IPS DF 6.9 (cell line): ENCODE measurements around the gene VWA3A.
"Not testable (repeated sequence)": the region's sequence is repeated elsewhere in the genome, so short reads cannot be mapped to it uniquely, and the experiment has no call there.

Experiments
- DNase-seq: peaks from one replicate; pipeline ENCODE4 v3.0.0-alpha.2; 2013; ENCODE audit warnings: low read depth, low spot score
- H3K27ac ChIP-seq: one replicate; pipeline ENCODE4 v1.5.1; 2013; ENCODE audit warnings: low read length, control low read depth
- H3K27me3 ChIP-seq: 2 replicates; pipeline ENCODE4 v1.6.1; 2013; ENCODE audit warnings: mild to moderate bottlenecking, low read length; ENCODE audit not compliant: control insufficient read depth, insufficient read depth
- H3K36me3 ChIP-seq: 2 replicates; pipeline ENCODE4 v1.6.1; 2013; ENCODE audit warnings: low read length; ENCODE audit not compliant: control insufficient read depth, insufficient read depth
- H3K4me1 ChIP-seq: 2 replicates; pipeline ENCODE4 v1.6.1; 2013; ENCODE audit warnings: low read length; ENCODE audit not compliant: control insufficient read depth, insufficient read depth
- H3K4me3 ChIP-seq: 2 replicates; pipeline ENCODE4 v1.5.1; 2013; ENCODE audit warnings: mild to moderate bottlenecking, low read length
- H3K9me3 ChIP-seq: 2 replicates; pipeline ENCODE4 v1.6.1; 2013; ENCODE audit warnings: low read length, inconsistent platforms; ENCODE audit not compliant: control insufficient read depth, insufficient read depth
- WGBS: extraction: QIAGEN DNeasy Blood & Tissue Kit; methylation state at CpG from one replicate; pipeline ENCODE4 v1.1.7; 2013; ENCODE audit warnings: mixed read lengths, missing lambda C conversion rate; ENCODE audit not compliant: insufficient read length, insufficient coverage; 5-methylcytosine and 5-hydroxymethylcytosine counted together

VWA3A gene

GRCh38 chr16:22191532-22192260 is 99.4 kb downstream of the VWA3A start:
- Histone ChIP-seq H3K4me1 (peaks cover 7% of the 10 kb centered on the region), H3K27ac (no peak overlapping the region), H3K27me3 (no peaks in the 10 kb centered on the region), H3K36me3 (no peaks in the 10 kb centered on the region), H3K9me3 (no peaks in the 10 kb centered on the region), H3K4me3 (peak overlapping the region; percentile 70; the same call in 1 of the 2 replicates)
- WGBS: no CpG with 5 or more reads among the region's 9 CpGs
- DNase-seq: no peak

DNA sequence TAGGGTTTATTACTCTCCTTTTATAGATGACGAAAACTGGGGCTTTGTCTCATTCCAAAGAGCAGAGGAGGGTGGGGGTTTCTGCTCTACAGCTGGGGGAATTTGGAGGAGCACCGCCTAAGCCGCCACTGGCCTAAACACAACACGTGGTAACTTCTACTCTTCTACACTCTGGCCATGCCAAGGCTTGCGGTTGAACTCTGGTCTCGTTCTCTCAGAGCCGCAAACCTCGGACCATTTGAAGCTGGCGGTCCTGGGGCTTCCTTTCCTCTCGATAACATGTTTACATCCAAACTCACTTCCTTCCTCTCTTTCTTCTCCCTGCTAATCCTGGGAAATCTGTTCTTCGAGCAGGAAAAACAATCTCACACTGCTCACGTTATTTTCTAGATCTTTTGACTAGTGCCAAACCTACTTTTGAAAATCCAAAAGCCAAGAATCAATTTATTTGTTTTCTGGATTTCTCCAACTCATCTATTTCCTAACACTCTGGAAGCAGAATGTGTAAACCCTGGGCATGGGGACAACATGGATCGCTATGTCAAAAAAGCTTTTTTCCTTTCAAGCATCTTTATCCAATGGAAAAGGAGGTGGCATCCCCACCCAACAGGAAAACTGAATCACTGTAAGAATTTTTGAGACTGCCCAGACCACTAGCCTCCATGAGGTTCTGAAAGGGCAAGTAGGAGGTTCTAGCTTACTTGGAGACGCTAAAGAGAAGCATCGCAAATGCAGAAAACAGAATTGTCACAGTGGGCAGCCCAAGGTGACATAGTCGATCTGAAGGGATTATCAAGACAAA is 100.1 kb downstream of the VWA3A start:
- peaks cover 7% of the 10 kb centered on the region for H3K4me1 ChIP-seq
- DNase-seq: no peak
- no peaks in the 10 kb centered on the region for H3K27me3 ChIP-seq
- no peak overlapping the region for H3K27ac ChIP-seq
- no peak overlapping the region for H3K4me3 ChIP-seq
- no peaks in the 10 kb centered on the region for H3K36me3 ChIP-seq
- H3K9me3 ChIP-seq: no peaks in the 10 kb centered on the region
- WGBS: no CpG with 5 or more reads among the region's 16 CpGs

GRCh38 chr16:22193063-22193411 is 100.7 kb downstream of the VWA3A start:
- Histone ChIP-seq H3K36me3 (no peaks in the 10 kb centered on the region), H3K27ac (no peak overlapping the region), H3K9me3 (no peaks in the 10 kb centered on the region), H3K27me3 (no peaks in the 10 kb centered on the region), H3K4me1 (peaks cover 7% of the 10 kb centered on the region), H3K4me3 (no peak overlapping the region)
- no peak for DNase-seq
- no CpG with 5 or more reads among the region's 2 CpGs for whole genome bisulfite sequencing

DNA sequence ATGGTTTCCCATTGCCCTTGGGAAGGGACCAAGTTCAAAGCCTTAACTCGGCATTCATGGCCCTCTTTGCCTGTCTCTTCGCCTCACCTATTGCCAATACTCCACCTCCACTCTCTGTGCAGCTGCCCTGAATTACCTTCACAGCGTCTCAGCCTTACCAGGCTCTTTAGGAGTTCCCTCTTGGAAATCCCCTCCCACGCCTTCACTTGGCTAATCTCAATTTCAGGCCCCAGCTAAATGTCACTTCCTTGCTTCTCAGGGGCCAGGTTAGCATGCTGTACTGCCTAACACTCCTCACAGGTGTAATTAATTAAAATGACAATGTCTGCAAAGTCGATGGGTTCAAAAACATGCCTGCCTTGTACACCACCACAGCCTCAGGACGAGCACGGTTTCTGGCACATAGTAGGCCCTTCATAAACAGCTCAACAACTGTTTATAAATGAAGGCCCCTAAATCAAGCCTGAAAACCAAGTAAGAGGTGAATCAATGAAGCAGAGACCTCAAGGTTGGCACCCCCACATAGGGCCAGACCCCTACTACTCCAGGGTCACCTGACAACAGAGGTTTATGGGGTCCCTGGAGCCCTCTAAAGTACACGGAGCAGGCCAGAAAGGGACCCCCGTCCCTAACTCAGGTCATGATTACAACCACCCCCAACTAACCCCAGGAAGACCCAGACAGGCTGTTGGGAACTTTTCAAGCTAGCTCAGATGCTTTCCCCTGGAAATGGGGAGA is 102.5 kb downstream of the VWA3A start:
- no CpG with 5 or more reads among the region's 9 CpGs for WGBS
- H3K9me3 ChIP-seq: no peaks in the 10 kb centered on the region
- no peaks in the 10 kb centered on the region for H3K27me3 ChIP-seq
- DNase-seq: no peak
- no peaks in the 10 kb centered on the region for H3K36me3 ChIP-seq
- H3K27ac ChIP-seq: no peak overlapping the region
- 0 out of 2 replicates have a peak, but pooled peaks cover 2% of the 10 kb centered on the region for H3K4me1 ChIP-seq
- no peak overlapping the region for H3K4me3 ChIP-seq

DNA sequence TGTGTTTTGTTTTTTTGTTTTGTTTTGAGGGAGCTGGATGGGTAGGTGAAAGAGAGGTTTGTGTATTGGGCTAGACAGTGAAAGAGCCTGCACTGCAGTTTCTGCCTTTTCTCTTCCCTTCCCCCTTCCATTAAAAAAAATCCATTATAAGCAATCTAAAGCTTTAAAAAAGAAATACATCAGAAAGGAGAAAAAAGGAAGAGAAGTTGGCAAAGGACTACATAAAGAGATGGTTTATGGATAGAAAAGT is 103.0 kb downstream of the VWA3A start:
- Histone ChIP-seq H3K36me3 (no peaks in the 10 kb centered on the region), H3K4me1 (0 out of 2 replicates have a peak, but pooled peaks cover 2% of the 10 kb centered on the region), H3K4me3 (no peak overlapping the region), H3K27ac (no peak overlapping the region), H3K27me3 (no peaks in the 10 kb centered on the region), H3K9me3 (no peaks in the 10 kb centered on the region)
- no peak for DNase-seq

DNA sequence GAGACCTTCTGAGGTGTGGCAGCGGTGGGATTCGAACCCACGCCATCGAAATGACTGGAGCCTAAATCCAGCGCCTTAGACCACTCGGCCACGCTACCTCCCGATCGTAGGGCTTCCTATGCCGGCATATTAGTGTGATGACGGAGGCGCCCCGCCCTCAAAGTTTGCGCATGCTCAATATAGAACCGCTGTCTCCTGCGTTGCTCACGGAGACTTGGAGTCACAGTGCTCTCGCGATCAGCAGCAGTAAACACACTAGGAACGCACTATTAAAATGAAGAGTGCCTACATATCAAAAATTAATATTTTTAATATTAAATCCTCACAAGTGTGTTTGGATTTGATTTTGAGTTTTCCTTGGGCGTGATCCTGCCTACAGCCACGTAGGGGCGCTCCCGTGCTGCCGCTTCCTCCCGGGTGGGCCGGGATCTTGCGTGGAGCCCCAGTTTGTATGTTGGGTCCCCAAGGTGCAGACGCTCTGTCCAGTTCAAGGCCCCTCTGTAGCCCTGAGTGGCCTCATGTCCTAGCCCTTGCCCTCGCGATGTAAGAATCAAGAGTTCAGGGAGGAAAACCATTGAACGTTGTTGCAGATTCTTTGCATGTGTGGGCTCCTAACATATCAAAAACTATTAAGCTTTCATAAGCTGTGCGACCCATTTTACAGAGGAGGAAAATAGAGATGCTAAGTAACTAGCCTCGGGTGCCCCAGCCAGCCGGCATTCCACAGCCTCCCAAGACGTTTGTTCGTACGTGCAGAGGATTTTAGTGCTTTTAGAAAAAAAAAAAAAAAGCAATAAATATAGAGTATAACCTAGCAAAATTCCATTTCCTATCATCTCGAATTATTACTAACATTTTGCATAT is 103.6 kb downstream of the VWA3A start:
- Histone ChIP-seq H3K9me3 (no peaks in the 10 kb centered on the region), H3K4me1 (0 out of 2 replicates have a peak, but pooled peaks cover 2% of the 10 kb centered on the region), H3K27me3 (no peaks in the 10 kb centered on the region), H3K27ac (no peak overlapping the region), H3K36me3 (no peaks in the 10 kb centered on the region), H3K4me3 (peak overlapping the region; percentile 69; the same call in 1 of the 2 replicates)
- no peak for DNase-seq
- no CpG with 5 or more reads among the region's 39 CpGs for WGBS

- not testable (repeated sequence) for H3K27me3 ChIP-seq, H3K27ac ChIP-seq, H3K9me3 ChIP-seq, H3K4me1 ChIP-seq, H3K4me3 ChIP-seq, DNase-seq, H3K36me3 ChIP-seq
- no CpG with 5 or more reads among the region's 20 CpGs for WGBS
These were observed 104.3 kb downstream of the VWA3A start for GRCh38 chr16:22196559-22197168.

GRCh38 chr16:22198547-22199293 is 106.4 kb downstream of the VWA3A start:
- H3K27ac ChIP-seq: no peak overlapping the region
- no peaks in the 10 kb centered on the region for H3K27me3 ChIP-seq
- no peak for DNase-seq
- H3K9me3 ChIP-seq: no peaks in the 10 kb centered on the region
- H3K4me1 ChIP-seq: no peaks in the 10 kb centered on the region
- H3K36me3 ChIP-seq: no peaks in the 10 kb centered on the region
- WGBS: no CpG with 5 or more reads among the region's 7 CpGs
- no peak overlapping the region for H3K4me3 ChIP-seq

DNA sequence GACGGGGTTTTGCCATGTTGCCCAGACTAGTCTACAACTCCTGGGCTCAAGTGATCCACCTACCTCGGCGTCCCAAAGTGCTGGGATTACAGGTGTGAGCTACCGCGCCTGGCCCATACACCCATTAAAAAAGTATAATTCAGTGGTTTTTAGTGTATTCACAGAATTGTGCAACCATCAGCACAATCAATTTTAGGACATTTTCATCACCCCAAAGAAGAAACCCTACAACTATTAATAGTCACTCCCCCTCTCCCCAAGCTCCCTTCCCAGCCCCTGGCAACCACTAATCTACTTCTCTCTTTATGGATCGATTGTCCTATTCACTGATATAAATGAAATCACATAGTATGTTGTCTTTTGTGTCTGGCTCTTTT is 109.9 kb downstream of the VWA3A start:
- Histone ChIP-seq H3K4me1 (no peaks in the 10 kb centered on the region), H3K27ac (no peak overlapping the region), H3K9me3 (no peaks in the 10 kb centered on the region), H3K4me3 (no peak overlapping the region), H3K27me3 (no peaks in the 10 kb centered on the region), H3K36me3 (no peaks in the 10 kb centered on the region)
- no peak for DNase-seq
- WGBS: no CpG with 5 or more reads among the region's 6 CpGs
